OCI-LY1 (cell line): ENCODE data around the gene SLC29A2.

ENCODE experiments used
- EZH2 ChIP-seq: fragments of 200-600 bp; sonication (generic), shearing (Covaris generic); IDR thresholded peaks from 2 replicates; pipeline ENCODE4 v1.8.0; 2017; ENCODE audit warnings: borderline replicate concordance, mixed run types, mild to moderate bottlenecking, antibody characterized with exemption, low read length, moderate library complexity, mixed read lengths
- TF ChIP-seq, protein P1 (sequence below): fragments of 200-600 bp; sonication (generic), shearing (Covaris generic); IDR thresholded peaks from 2 replicates; pipeline ENCODE4 v1.5.1; 2017; ENCODE audit warnings: mild to moderate bottlenecking, antibody characterized with exemption, low read length, moderate library complexity, mixed read lengths

DNA sequence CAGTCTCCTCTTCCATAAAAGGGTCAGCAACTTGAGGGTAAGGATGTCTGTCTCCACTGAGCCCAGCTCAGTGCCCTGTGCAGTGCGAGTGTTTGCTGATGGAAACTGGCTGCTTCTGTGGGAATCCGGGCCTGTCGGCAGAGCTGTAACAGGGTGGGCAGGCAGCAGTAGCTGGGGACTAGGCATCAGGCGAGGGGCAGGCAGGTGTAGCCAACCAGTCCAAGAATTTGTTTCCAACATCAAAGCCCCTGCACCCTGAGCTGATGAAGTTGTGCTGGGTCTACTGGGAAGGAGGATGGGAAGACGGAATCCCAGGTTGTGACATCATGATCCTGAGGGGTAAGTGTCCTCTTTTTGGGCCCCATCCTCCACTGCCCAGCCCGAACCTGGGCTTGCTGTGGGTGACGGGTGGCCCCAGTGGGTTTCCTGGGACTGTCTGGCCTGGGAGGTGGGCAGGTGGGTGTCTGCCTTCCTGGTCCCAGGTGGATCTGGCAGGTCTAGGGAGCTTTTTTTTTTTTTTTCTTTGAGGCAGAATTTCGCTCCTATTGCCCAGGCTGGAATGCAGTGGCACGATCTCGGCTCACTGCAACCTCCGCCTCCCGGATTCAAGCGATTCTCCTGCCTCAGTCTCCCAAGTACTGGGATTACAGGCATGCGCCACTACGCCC, 11.0 kb downstream of the SLC29A2 start:
- TF ChIP-seq, protein P1, sequence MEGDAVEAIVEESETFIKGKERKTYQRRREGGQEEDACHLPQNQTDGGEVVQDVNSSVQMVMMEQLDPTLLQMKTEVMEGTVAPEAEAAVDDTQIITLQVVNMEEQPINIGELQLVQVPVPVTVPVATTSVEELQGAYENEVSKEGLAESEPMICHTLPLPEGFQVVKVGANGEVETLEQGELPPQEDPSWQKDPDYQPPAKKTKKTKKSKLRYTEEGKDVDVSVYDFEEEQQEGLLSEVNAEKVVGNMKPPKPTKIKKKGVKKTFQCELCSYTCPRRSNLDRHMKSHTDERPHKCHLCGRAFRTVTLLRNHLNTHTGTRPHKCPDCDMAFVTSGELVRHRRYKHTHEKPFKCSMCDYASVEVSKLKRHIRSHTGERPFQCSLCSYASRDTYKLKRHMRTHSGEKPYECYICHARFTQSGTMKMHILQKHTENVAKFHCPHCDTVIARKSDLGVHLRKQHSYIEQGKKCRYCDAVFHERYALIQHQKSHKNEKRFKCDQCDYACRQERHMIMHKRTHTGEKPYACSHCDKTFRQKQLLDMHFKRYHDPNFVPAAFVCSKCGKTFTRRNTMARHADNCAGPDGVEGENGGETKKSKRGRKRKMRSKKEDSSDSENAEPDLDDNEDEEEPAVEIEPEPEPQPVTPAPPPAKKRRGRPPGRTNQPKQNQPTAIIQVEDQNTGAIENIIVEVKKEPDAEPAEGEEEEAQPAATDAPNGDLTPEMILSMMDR: no peak
- TF ChIP-seq EZH2: no peak
